ENCODE results near the gene TJP3.

TJP3 gene

DNA sequence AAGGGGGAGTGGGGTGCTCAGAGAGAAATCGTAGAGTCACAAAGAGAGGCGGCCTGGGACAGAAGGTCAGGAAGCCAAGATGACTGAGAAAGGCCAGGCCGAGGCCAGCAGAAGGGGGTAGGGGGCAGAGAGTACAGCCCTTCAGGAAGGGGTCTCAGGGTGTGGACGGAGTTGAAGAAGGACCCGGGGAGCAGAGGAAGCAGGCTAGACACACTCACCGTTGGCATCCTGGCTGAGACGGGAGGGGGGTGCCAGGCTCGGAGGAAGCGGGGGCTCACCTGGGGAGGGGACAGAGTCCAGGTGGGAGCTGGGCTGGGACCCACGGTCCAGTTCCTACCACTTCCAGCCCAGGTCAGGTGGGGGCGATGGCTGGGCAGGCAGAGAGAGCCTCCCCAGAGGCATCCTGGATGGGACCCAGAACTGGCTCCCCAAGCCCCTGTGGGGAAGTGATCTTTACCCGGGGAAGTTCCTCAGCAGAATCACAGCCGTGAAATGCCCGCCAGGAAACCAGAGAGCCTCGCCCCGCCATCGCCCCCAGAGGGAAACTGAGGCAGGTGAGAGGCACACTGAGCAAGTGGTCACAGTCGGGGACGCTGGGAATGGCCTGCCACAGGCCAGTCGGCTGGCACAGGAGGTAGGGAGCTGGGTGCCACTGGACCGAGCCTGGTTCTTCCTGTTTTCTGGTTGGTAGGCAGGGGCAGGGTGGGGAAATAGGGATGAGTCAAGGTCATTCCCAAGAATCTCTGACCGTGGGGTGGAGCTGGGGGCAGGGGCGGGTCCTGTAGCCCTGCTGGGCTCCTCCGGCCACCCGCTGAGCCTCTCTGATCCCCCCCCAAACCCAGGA lies 76.6 kb downstream of the TJP3 start:
- DNase-seq (ENCODE audit: low spot score) = no peak

DNA sequence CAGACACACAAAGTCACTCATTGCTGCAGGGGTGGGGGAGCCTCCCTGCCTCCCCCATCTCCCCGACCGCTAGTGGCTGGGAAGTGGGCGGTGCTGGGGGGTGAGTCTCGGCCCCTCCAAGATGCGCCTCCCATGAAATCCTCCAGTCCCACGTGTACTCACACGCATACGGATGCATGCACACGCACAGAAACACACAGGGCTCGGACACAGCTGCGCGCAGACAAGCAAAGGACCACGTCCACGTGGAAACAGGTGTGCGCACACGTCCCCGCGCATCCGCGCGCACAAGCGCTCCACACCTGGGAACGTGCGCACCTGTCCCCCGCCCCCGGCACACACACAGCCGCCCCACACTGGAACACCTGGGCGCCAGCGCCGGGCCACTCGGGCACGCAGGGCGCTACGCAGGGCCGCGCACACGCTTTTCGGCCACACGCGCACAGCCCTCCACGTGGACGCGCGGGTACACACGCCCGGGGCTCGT lies 77.3 kb downstream of the TJP3 start:
- DNase-seq (ENCODE audit: low spot score) = no peak

DNA sequence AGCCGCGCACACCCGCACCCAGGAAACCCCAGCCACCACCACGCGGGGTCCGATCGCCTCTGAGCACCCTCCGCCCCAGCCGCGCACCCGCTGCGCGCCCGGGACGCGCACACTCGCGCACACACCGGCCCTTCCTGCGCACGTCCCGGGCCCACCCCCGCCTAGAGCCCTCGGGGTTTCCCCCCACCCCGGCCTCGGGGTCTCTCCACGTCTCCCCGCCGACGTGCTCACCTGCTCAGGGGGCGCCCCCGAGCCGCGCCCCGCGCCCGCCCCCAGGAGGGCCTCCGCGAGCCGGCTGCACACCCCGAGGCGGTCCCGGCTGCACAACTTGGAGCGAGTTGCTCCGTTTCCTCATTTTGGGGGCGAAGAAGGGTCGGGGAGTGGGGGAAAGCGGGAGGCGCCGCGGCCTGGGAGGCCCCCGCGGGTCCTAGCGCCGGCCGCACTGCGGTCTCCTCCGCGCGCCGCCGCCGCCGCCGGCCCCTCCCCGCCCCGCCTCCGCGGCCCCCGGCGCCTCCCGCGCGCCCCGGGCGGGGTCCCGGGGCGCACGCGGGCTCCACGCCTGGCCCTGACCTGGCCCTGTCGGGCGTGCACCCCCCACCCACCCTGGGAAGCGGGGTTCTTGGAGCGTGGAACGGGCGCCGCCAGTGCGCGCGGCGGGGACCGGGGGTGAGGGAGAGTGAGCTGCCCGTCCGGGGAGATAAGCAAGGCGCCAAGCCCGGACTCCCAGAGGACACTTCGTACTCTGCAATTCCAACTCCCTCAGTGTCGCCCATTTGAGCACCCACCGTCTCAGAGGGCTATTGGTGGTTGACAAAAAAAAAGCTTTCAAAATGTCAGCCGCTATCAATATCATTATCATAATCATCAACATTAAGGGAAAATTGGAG lies 78.0 kb downstream of the TJP3 start, which contains the start of gene MATK:
Gene MATK (minus strand): TSS at position 444 of the 887 bp plus-strand sequence. CDS start 1,246 bp downstream, outside the sequence.
- no peak for DNase-seq (ENCODE audit: low spot score)

DNA sequence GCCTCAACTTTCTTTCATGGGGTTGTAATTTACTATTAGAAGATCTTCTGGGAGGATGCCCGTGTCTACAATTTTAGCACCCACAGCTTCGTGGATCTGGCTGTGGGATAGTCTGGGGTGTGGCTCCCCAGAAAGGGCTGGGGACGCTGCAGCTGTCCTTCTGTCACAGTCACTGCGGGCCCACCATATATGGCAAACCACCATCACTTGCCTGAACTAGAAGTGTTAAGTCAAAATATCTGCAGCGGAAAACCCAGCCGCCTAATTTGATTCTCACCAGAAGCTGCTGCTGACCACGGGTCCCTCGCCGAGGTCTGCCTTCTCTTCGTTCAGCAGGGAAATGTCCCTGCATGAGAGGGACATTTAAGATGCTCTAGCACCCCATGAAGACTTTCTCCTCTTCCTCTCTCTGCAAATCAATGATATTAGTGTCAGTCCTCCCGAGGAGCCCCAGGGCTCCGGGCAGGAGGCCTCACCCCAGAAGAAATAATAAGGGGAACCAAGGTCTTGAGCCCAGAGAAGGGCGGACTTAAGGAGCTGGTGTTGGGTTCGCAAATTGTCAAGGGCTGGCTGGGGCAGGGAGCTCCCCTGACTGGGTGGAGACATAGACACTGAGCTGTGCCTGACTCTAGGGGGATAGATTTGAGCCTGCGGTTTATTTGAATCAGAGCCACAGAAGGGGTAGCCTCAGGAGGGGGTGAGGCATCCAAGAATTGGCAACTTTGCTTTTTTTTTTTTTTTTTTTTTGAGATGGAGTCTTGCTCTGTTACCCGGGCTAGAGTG lies 81.0 kb downstream of the TJP3 start:
- DNase-seq (ENCODE audit: low spot score) = no peak

DNA sequence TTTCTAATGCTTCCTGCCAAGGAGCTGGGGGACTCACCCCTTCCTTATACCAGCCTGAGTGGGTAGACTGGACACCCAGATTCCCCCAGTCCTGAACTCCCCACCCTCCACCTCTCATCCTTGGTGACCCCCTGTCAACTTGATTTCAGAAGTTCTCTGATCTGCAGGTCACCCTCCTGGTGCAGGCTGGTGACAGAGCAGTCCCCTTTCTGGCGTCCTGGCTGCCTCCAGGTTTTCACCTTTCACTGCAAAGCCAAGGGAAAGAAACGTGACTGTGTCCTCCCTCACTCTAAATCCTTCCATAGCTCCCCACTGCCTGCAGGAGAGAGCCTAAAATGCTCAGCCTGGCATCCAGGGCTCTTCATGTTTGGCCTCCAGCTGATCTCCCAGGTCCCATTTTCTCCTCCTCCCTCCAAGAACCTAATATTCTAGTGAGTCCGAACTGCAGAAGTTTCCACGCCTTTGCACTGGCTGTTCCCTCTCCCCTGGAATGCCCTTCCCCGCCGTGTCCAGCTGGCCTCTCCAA lies 82.1 kb downstream of the TJP3 start:
- no peak for DNase-seq (ENCODE audit: low spot score)

DNA sequence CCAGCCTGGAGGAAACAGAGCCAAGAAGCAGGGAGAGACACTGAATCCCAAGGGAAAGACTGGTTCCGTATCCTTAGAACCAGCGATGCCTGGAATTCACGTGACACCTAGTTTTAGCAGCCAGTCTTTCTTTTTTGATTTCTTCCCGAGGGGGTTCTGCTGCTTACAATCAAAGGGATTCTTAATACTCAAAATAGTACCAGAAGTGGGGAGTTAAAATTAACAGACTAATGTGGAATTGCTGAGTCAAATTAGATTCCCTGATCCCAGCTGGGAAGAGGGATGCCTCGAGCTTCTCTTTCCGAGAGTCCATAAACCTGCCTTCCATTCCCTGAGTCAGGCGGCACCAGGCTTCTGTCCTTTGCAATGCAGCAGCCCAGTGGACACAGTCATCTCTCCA lies 82.8 kb downstream of the TJP3 start:
- DNase-seq (ENCODE audit: low spot score) = no peak

DNA sequence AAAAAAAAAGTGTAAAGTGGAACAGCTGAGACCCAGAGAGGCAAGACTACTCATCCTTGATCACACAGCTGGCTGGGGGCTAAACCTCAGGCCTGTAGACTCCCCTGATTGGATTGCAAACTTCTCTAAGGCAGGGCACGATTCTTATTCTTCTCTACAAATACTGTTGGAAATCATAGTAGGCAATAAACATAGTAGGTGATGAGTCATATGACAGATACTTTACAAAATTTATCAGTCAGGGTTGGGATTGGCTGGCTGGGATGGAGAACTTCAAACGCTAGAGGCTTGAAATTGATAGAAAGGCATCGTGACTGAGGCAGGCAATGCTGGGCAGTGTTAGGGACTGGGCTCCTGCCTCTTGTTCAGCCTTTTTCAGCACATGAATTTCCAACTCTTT lies 83.9 kb downstream of the TJP3 start:
- DNase-seq (ENCODE audit: low spot score) = no peak

DNA sequence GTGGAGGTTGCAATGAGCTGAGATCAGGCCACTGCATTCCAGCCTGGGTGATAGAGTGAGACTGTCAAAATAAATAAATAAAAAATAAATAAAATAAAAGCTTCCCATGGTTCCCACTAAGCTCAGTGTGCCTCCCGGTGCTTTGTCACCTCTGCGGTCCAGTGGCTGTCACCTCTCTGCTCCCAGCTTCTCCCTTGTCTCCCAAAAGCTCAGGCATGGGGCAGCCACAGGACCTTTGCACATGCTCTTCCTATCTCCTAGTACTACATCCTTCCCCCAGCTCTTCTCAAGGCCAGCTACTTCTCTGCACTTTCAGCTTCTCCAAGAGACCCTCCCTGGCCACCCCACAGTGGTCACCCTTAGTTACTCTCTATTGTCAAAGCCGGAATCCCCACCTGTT lies 85.6 kb downstream of the TJP3 start:
- DNase-seq (ENCODE audit: low spot score) = no peak

DNA sequence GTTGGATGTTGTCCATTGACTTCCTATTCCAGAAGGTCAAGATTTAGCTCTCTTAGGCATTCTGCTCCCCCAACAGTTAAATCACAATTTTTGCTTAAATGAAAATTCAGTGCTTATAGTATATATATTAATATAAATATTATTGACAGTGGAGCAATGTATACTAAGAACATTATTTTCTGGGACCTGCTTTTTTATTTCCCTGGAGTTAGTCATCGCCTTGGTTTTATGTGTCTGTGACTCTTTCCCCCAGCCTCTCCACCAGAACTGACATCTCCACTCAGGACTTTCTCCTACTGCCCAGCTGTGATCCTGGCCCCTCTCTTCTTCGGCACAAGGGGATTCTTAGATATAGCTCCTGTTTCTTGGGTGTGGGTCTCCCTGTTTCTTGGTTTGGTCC lies 88.2 kb downstream of the TJP3 start:
- no peak for DNase-seq (ENCODE audit: low spot score)

DNA sequence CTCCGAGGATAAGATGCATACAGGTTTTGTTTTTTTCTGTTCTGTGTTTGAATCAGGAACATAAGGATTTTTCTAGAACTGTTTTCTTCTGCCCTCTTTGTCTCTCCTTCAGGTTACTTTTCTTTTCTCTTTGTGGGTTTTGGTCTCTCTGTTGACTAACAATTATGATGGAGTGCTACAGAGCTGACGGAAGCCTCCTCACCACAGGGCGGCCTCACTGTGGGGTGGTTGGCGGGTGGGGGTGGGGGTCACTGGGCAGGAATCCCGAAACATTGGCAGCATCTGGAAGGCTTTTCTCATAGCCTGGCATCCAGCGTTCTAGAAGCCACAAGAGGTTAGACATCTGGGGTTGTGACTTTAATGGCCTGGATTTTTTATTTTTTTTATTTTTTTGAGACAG lies 90.0 kb downstream of the TJP3 start:
- DNase-seq (ENCODE audit: low spot score) = no peak

Small RNA genes within 50 kb of the gene (small RNA-seq; reads per million reads assigned to genes)
- gene AC005777.1 = 0 reads per million in 2 experiments
